ENCODE measurements around the gene UPP1.

UPP1 gene

GRCh38 chr7:48149058-48149457 is 60.0 kb downstream of the UPP1 start:
- DNase-seq (ENCODE audit: low read depth) = no peak
- TF ChIP-seq MAX (IDR thresholded peaks at IDR 0.05; ENCODE audit: low read depth, low read length) = no peak
- no peak for TF ChIP-seq MYC (IDR thresholded peaks at IDR 0.05; ENCODE audit: low read depth, low read length)
- no peak for TF ChIP-seq POLR2A (IDR thresholded peaks at IDR 0.05; ENCODE audit: extremely low read depth, insufficient read length)
- TF ChIP-seq CTCF (IDR thresholded peaks at IDR 0.05; ENCODE audit: low read depth, low read length) = no peak
- H3K4me3 ChIP-seq (ENCODE audit: low read depth, low read length) = no peak overlapping the region

GRCh38 chr7:48150086-48150485 is 61.0 kb downstream of the UPP1 start:
- no peak for TF ChIP-seq CTCF (IDR thresholded peaks at IDR 0.05; ENCODE audit: low read depth, low read length)
- DNase-seq (ENCODE audit: low read depth) = no peak
- no peak overlapping the region for H3K4me3 ChIP-seq (ENCODE audit: low read depth, low read length)

- no peak overlapping the region for H3K4me3 ChIP-seq (ENCODE audit: low read depth, low read length)
- peak; percentile 63 for DNase-seq (ENCODE audit: low read depth)
Measured at GRCh38 chr7:48154792-48155413, 65.8 kb downstream of the UPP1 start.

More at GRCh38 chr7:48154792-48155413, 65.8 kb downstream of the UPP1 start:
- TF ChIP-seq POLR2A (IDR thresholded peaks at IDR 0.05; ENCODE audit: extremely low read depth, insufficient read length) (no peak), CTCF (IDR thresholded peaks at IDR 0.05; ENCODE audit: low read depth, low read length) (peak; percentile 79), MYC (IDR thresholded peaks at IDR 0.05; ENCODE audit: low read depth, low read length) (no peak), MAX (IDR thresholded peaks at IDR 0.05; ENCODE audit: low read depth, low read length) (no peak)

Measured in NB4 (cell line).